ENCODE data around the gene SPATS2.

The SPATS2 gene

GRCh38 chr12:49524660-49525324 lies 157.5 kb downstream of the SPATS2 start:
- H3K4me1 ChIP-seq (ENCODE audit: control insufficient read depth, insufficient read depth, low read length) = no peaks in the 10 kb centered on the region
- H3K27ac ChIP-seq (ENCODE audit: extremely low read depth, low read depth, low read length) = no peak overlapping the region
- no peak for TF ChIP-seq PRDM10 (tag by site-specific recombination; IDR thresholded peaks at IDR 0.05)
- peak; percentile 49; the same call in 1 of the 2 replicates for TF ChIP-seq PRDM1 (tag by site-specific recombination; IDR thresholded peaks at IDR 0.05)
- TF ChIP-seq GLI4 (tag by site-specific recombination; IDR thresholded peaks at IDR 0.05) = no peak
- peaks cover 8 to 41% of the 10 kb centered on the region in 2 experiments; a peak in 2 of 3 replicates for H3K36me3 ChIP-seq (ENCODE audit: control insufficient read depth in 2 of 2, insufficient read depth in 1 of 2, low read length in 2 of 2)
- CTCF ChIA-PET = interaction anchor here (0.6 to 5.4 kb wide), 9 partner anchors 10 to 177 kb away, joined by 3 to 40 read pairs (median 3); no protein-coding TSS in a partner anchor
- POLR2A ChIA-PET = no interaction called here
- H3K9me3 ChIP-seq (ENCODE audit: control insufficient read depth, insufficient read depth, low read depth, low read length) = no peaks in the 10 kb centered on the region
- no peak overlapping the region for H3K4me3 ChIP-seq (ENCODE audit: low read depth, low read length)

GRCh38 chr12:49525942-49526341 lies 158.7 kb downstream of the SPATS2 start:
- CTCF ChIA-PET = interaction anchor here (0.7 to 5.4 kb wide), 4 partner anchors 12 to 184 kb away, joined by 5 to 40 read pairs (median 17); no protein-coding TSS in a partner anchor
- H3K36me3 ChIP-seq (ENCODE audit: control insufficient read depth in 2 of 2, insufficient read depth in 1 of 2, low read length in 2 of 2) = peaks cover 8 to 41% of the 10 kb centered on the region in 2 experiments; a peak in 2 of 3 replicates
- POLR2A ChIA-PET = no interaction called here
- H3K27ac ChIP-seq (ENCODE audit: extremely low read depth, low read depth, low read length) = no peak overlapping the region
- H3K9me3 ChIP-seq (ENCODE audit: control insufficient read depth, insufficient read depth, low read depth, low read length) = no peaks in the 10 kb centered on the region
- H3K4me3 ChIP-seq (ENCODE audit: low read depth, low read length) = no peak overlapping the region
- TF ChIP-seq ZNF202 (tag by site-specific recombination; IDR thresholded peaks at IDR 0.05; ENCODE audit: borderline replicate concordance) (no peak), ZNF610 (tag by site-specific recombination; IDR thresholded peaks at IDR 0.05; ENCODE audit: borderline replicate concordance) (no peak), ZNF692 (tag by site-specific recombination; IDR thresholded peaks at IDR 0.05) (no peak), ZNF404 (tag by site-specific recombination; IDR thresholded peaks at IDR 0.05) (no peak), TSHZ1 (tag by site-specific recombination; IDR thresholded peaks at IDR 0.05; ENCODE audit: borderline replicate concordance) (no peak), ZNF501 (tag by site-specific recombination; IDR thresholded peaks at IDR 0.05) (no peak)
- H3K4me1 ChIP-seq (ENCODE audit: control insufficient read depth, insufficient read depth, low read length) = no peaks in the 10 kb centered on the region

- POLR2A ChIA-PET = no interaction called here
- TF ChIP-seq FEZF1 (tag by site-specific recombination; IDR thresholded peaks at IDR 0.05) (peak; percentile 44; the same call in 1 of the 2 replicates), KLF16 (tag by site-specific recombination; IDR thresholded peaks at IDR 0.05) (no peak), PRDM1 (tag by site-specific recombination; IDR thresholded peaks at IDR 0.05) (0 out of 2 replicates have a peak, but pooled peaks have one; percentile 24), HOXA7 (CRISPR knock-in tag; IDR thresholded peaks at IDR 0.05; ENCODE audit: borderline replicate concordance) (no peak), OSR2 (tag by site-specific recombination; IDR thresholded peaks at IDR 0.05) (peak; percentile 23; the same call in 1 of the 2 replicates), ZSCAN30 (tag by site-specific recombination; IDR thresholded peaks at IDR 0.05) (peak; percentile 46; the same call in 1 of the 2 replicates), PRDM6 (tag by site-specific recombination; IDR thresholded peaks at IDR 0.05) (peak; percentile 65; the same call in 1 of the 2 replicates)
- Histone ChIP-seq H3K27ac (ENCODE audit: extremely low read depth, low read depth, low read length) (no peak overlapping the region), H3K36me3 (ENCODE audit: control insufficient read depth in 2 of 2, insufficient read depth in 1 of 2, low read length in 2 of 2) (peaks cover 8 to 40% of the 10 kb centered on the region in 2 experiments; a peak in 2 of 3 replicates), H3K9me3 (ENCODE audit: control insufficient read depth, insufficient read depth, low read depth, low read length) (no peaks in the 10 kb centered on the region), H3K4me1 (ENCODE audit: control insufficient read depth, insufficient read depth, low read length) (no peaks in the 10 kb centered on the region), H3K4me3 (ENCODE audit: low read depth, low read length) (no peak overlapping the region)
- CTCF ChIA-PET = interaction anchor here (0.9 to 5.4 kb wide), 6 partner anchors 13 to 185 kb away, joined by 5 to 40 read pairs (median 6); no protein-coding TSS in a partner anchor
Measured at GRCh38 chr12:49527361-49528130, 160.3 kb downstream of the SPATS2 start.
